GM12891 (cell line): ENCODE results near the gene WDR87.

Experiments used
- DNase-seq: peaks from one replicate; pipeline ENCODE4 v3.0.0; 2011; ENCODE audit warnings: low spot score; ENCODE audit not compliant: insufficient read length
- FAIRE-seq: peaks from 2 replicates; lab custom pipeline; 2011; peaks lifted over from hg19 to GRCh38; lab: Jason Lieb, UNC
- PAX5 ChIP-seq: IDR thresholded peaks from 2 replicates; pipeline ENCODE4 v1.6.1; 2011; ENCODE audit warnings: low read length, moderate library complexity, mild to moderate bottlenecking; ENCODE audit not compliant: insufficient read depth, severe bottlenecking
- POLR2A ChIP-seq: IDR thresholded peaks from 2 replicates; pipeline ENCODE4 v1.6.1; 2011; ENCODE audit warnings: low read depth, low read length, control low read depth
- POLR2AphosphoS5 ChIP-seq: IDR thresholded peaks from 2 replicates; pipeline ENCODE4 v1.6.1; 2011; ENCODE audit warnings: low read depth, low read length, control low read depth
- POU2F2 ChIP-seq: IDR thresholded peaks from 2 replicates; pipeline ENCODE4 v1.6.1; 2011; ENCODE audit warnings: low read depth, mild to moderate bottlenecking, control low read depth, low read length, moderate library complexity
- SPI1 ChIP-seq: IDR thresholded peaks from 2 replicates; pipeline ENCODE4 v1.6.1; 2011; ENCODE audit warnings: low read depth, low read length, control low read depth
- TAF1 ChIP-seq: IDR thresholded peaks from 2 replicates; pipeline ENCODE4 v1.6.1; 2011; ENCODE audit warnings: low read depth, low read length, control low read depth

Gene WDR87

DNA sequence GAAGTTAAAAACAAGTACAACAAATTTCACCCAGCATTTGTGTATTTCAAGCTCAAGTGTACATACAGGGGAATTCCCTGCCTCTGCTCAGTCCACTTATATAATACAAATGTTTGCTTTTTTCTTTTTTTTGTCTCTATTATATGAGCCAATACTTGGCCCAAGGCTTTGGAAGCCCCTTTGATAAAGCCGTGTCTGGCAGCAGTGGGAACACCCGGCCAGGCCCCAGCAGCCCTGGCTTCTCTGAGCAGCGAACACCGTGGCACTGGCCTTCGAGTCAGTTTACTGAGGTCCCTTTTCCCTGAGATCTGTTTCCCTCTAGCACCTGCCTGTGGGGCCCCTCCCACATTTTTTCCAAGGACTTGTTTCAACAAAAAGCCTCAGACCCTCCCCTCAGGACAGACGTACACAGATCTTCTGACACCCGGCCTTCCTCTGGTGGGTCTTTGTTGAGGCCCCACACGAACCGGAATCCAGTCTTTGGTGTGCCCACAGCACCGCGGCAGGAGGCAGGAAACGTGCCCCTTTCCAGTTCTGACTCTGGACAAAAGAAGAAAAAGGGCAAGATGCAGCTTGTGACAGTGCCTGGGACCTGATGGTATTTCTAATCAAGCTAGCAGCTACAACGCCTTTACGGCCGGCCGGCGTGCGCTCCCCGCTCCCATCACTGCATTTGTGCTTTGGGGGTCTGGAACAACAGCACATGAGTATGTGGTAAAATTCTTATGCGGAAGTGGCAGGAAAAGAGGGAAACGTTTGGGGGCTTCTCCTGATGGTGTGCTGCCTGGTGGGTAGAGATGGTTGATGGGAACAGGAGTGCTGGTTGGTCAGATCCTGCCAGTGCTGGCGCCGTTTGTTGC is 14.4 kb upstream of the WDR87 start:
- TF ChIP-seq POU2F2 = no peak
- no peak for TF ChIP-seq TAF1
- TF ChIP-seq SPI1 = no peak
- TF ChIP-seq PAX5 = no peak
- TF ChIP-seq POLR2A = no peak
- no peak for TF ChIP-seq POLR2AphosphoS5
- no peak for DNase-seq
- peak; percentile 58 for FAIRE-seq

DNA sequence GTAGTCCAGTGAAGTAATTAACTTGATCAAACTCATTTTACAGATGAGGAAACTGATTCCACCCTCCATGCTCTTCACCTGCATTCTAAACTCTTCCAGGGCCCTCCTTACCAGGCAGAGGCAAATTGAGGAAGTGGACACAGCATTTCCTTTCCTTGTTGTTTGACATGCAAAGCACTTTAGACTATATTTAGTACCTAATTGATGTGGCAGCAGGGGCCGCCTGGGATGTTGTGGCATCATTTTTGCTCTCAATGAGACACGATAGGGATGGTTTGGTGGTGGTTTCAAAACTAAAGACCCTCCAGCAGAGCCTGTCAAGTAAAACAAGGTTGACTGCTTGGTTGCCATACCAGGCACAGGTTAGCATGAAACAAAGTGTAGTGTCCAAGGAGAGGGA is 8.5 kb upstream of the WDR87 start:
- peak; percentile 30 for DNase-seq
- peak; percentile 85 for FAIRE-seq
- TF ChIP-seq POLR2AphosphoS5 = no peak
- peak; percentile 99 for TF ChIP-seq SPI1
- TF ChIP-seq POLR2A = no peak
- TF ChIP-seq TAF1 = no peak
- TF ChIP-seq PAX5 = no peak
- TF ChIP-seq POU2F2 = 0 out of 2 replicates have a peak, but pooled peaks have one; percentile 61

DNA sequence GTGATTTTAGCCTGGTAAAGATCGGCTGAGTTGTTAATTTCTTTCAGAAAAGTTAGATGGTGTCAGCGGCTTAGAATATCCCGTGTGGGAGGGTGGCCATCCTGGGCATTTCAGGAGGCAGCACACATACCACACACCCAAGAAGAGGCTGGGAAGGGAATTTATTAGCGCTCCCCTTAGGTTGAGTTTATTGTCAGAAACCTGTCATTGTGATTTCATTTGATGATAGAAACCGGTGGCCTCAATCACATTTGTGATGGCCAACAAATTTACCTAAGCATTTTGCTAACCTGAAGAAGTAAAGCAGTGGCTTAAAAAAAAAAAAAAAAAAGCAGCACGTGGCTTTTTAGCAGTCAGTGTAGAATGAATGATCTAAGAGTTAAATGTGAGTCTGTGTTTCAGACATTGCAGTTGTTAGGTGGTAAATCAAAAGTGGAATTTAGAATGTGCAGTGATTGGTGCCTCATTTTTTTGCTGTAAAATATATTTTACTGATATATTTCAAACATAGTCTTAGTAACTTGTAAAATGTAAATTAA is 3.3 kb upstream of the WDR87 start:
- TF ChIP-seq SPI1 (no peak), PAX5 (no peak), POLR2AphosphoS5 (no peak), POU2F2 (no peak), POLR2A (no peak), TAF1 (no peak)
- FAIRE-seq (no peak), DNase-seq (no peak)

DNA sequence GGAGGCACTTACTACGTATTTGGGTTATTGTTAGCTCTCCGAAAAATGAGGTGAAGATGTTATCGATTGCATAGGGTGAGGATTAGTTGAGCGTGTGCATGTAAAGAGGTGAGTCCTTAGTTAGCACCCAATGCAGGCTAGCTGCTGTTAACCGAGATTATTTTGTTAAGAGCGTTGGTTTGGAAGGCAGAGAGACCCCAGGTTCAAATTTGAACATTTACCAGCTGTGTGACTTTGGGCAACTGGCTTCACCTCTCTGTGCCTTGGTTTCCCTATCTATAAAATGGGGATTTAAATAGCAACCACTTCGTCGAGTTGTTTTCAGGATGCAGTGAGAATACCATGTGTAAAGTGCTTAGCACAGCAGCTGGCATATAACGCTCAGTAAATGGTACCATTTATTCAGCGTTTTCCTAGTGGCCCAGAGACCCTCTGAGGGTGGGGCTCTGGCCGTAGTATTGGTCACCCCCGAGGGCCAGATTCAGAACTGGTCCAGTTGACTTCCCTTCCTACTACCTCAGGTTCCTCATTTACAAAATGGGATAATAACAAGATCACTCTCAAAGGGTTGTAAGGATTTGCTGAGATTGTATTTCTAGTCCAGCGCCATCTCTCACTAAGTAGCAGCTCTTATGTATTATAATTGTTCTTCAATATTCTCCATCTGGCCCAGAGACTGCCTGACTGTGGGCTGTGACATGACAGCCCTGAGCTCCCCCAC is 1.5 kb upstream of the WDR87 start:
- FAIRE-seq = peak; percentile 41
- no peak for DNase-seq
- TF ChIP-seq TAF1 (no peak), SPI1 (no peak), POU2F2 (no peak), PAX5 (no peak)

DNA sequence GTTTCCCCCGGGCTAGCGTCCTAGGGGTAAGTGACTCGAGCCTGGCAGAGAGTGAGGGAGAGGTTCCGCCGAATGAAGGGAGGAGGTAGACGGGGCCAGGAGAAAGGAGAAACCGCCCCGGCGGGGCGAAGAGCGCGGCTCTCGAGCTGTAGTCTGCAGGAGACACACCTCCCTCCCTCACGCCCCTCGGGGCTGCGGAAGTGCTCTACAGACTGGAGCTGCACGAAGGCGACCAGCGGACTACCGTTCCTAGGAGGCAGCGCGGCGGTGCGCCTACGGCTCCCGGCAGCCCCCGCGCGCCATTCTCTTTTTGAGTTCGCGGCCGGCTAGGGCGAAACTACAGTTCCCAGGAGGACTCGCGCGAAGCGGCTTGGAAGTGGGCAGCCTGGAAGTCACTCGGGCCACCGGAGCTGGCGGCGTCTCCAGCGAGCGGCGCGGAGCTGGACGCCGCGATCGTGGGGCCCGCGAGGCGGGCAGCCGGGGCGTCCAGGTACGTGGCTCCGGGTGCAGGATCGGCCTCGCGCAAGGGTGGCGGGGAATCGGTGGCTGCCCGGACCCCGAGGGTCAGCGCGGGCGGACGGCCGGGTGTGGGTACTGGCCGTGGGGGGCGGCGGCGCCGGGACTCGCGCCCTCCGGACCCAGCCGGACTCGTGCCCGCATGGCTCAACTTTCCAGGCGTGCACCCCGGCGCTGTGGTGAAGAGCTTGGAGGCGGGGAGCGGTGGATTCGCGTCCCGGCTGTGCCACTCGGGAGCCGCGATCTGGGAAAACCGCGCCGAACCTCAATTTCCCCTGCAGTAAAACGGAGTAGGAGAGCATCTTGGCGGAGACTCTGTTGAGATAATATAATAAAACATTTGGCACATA is 708 bp upstream of the WDR87 start, which contains the start of gene SIPA1L3:
SIPA1L3 (plus strand) TSS at position 340 of the 866 bp plus-strand sequence. CDS start 174,358 bp downstream, outside the sequence.
- TF ChIP-seq SPI1 = peak; percentile 86
- TF ChIP-seq POU2F2 = no peak
- no peak for TF ChIP-seq PAX5
- TF ChIP-seq POLR2A = no peak
- TF ChIP-seq POLR2AphosphoS5 = no peak
- TF ChIP-seq TAF1 = peak; percentile 53; the same call in 1 of the 2 replicates
- FAIRE-seq (peak; percentile 98), DNase-seq (peak; percentile 84)

DNA sequence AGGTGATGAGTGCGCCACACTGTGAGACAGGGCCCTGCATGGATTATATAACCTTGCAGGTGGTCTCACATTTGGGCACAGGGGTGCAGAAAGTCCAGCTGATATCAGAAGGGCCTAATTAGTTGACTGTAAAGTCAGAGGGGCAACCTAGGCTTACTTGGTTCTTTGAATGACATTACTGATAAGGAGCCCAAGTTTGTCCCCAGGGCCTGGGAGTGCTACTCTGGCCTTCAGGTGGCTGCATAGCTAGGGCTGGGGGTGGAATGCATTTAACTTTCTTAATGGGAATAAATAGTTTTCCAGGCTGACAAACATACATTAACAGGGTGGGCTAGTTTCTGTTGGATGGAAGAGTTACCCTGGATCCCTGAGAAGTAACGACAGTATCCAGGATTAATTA is 3.3 kb downstream of the WDR87 start:
- no peak for TF ChIP-seq POLR2A
- TF ChIP-seq TAF1 = no peak
- TF ChIP-seq POLR2AphosphoS5 = no peak
- no peak for TF ChIP-seq POU2F2
- DNase-seq (no peak), FAIRE-seq (no peak)

DNA sequence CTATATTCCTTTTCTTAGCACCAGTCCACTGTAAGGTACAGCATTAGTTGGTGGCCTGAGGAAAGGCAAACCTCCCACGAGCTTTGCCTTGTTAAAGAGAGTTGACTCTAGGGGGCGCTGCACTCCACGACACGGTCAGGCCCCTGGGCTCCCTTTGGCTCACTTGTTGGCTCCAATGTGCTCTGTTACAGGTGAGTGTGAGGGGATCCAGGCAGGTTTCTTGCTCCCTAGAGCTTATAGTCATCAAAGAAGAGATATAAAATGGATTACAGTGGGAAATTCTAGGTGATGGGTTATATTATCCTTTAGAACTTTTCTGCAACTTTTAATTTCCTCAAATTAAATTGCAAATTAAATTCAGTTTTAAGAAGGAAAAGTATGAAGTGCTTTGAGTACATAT is 3.7 kb downstream of the WDR87 start:
- TF ChIP-seq POLR2AphosphoS5 (no peak), TAF1 (no peak), PAX5 (no peak), SPI1 (no peak), POU2F2 (no peak), POLR2A (no peak)
- FAIRE-seq (peak; percentile 59), DNase-seq (peak; percentile 59)

DNA sequence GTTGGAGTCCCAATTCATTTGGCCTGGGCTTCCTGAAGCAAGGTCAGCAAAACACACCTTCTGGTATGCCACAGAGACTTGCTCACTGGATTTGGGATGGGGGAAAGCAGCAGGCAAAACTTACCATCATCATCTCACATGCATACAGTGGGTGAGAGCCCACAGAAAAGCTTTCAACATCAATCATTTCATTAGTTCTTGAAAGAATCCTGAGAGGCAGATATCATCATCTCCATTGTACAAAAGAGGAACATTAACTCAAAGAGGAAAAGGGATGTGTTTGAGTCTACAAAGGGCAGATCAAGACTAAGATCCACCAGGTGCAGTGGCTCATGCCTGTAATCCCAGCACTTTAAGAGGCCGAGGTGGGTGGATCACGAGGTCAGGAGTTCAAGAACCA is 6.4 kb downstream of the WDR87 start:
- TF ChIP-seq POU2F2 (no peak), TAF1 (no peak), POLR2A (no peak), PAX5 (no peak), SPI1 (no peak)
- DNase-seq (no peak), FAIRE-seq (no peak)

DNA sequence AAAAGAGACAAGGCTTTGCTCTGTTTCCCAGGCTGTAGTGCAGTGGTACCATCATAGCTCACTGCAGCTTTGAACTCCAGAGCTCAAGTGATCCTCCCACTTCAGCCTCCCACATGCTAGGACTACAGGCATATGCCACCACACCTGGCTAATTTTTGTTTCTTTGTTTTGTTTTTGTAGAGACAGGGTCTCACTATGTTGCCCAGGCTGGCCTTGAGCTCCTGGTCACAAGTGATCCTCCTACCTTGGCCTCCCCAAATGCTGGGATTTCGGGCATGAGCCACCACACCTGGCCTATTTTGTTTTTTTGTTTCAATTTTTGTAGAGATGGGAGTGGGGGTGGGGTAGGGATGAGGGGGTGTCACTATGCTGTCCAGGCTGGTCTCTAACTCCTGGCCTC is 6.9 kb downstream of the WDR87 start:
- DNase-seq = no peak
- no peak for TF ChIP-seq TAF1
- TF ChIP-seq SPI1 = no peak
- no peak for TF ChIP-seq POLR2A
- no peak for TF ChIP-seq POLR2AphosphoS5
- no peak for TF ChIP-seq POU2F2
- no peak for TF ChIP-seq PAX5
- no peak for FAIRE-seq
